Non-pigmented ciliary epithelial cell (primary cell): ENCODE measurements around the gene UMODL1.
"Not testable (repeated sequence)": the region's sequence is repeated elsewhere in the genome, so short reads cannot be mapped to it uniquely, and the experiment has no call there.

Source experiments
- DNase-seq: peaks from one replicate; pipeline ENCODE4 v3.0.0-alpha.2; 2010; ENCODE audit warnings: low read depth

Gene UMODL1

DNA sequence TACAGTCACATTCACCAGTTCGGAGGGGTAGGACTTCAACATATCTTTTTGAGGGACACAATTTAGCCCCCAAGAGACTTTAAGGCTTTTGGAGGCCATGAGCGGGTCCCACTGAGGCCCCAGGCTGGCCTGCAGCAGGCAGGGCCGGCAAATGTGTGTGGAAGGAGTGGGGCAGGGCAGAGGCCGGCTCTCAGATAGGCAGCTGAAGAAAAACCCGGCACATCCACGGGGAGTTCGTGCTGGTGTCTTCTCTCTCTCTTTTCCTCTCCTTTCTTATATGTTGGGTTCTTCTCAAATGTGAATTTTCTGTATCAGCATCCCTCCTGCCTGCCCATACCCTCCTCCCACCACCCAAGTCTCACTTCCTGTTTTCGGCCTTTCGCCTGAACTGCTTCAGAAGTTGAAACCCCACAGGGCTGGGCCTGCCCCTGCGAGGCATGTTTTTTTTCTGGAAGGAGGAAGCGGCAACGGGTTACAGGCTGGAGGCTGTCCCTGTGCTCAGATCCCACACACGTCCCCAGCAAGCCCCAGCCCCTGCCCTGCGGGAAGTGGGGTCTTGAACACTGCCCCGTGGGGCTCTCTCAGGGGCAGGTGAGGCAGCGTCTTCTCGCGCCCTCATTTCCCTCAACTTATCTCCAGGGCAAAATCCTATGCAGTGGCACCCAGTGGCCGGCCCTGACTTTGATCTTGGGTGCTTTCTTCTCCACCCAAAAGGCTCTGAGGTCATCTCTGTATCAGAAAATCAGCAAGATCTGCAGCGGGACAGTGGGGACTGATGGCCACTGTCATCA lies 9.7 kb upstream of the UMODL1 start:
- DNase-seq = no peak

DNA sequence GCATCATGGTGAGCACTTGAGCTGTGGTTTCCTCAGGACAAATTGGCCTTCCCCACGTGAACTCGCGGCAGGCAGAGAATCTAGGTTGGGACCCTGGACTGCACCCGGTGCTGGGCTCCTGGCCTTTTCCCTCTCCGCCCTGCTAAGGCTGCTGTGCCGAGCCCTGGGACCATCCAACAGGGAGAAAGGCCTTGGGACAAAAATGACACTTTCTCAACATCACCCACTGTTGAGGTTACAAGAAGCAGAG lies 9.2 kb upstream of the UMODL1 start:
- no peak for DNase-seq

DNA sequence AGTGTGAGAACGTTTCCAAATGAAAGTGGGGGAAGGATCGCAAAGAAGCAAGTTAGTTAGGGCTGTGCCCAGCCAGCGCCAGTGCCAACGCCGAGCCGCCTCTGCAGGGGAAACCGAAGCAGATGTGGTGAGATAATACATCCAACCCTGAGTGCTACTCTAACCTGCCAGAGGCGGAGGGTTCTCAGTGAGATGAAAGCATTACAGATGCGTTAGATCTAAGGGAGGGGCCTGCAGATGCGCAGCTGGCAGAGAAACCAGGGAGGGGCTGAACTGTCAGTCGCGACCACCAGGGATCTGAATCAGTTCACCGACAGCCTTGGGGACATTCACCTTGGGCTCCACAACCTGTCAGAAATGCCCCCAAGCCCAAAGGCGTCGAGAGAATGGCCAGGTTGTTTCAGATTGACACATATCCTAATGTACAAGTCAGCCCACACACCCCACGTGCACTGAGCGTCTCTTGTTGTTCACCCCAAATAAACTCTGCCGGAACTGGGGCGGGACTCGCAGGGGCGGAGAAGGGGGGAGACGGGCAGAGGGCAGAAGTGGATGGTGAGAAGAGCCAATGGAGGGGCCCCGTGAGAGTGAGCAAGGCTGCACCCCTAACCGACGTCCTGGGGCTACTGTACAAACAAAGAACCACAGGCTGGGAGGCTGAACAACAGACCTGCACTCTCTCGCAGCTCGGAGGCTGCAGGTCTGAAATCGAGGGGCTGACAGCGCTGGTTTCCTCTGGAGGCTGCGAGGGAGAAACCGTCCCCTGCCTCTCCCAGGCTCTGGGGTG lies 8.7 kb upstream of the UMODL1 start:
- DNase-seq = no peak

DNA sequence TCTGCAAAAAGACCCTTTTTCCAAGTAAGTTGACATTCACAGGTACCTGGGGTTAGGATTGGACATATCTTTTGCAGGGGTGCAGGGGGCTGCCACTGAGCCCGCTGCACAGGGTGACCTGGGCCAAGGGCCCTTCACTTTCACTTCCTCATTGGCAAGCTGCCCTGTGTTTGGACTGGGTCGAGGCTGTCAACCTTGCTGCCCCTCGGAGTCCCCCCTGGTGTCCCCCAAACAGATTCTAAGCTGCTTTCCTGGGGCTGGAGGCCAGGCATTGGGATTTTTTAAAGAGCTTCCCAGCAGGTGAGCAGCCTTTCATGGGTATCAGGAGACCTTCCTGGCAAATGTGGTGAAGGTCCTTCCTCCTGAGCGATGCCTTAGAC lies 7.9 kb upstream of the UMODL1 start:
- no peak for DNase-seq

DNA sequence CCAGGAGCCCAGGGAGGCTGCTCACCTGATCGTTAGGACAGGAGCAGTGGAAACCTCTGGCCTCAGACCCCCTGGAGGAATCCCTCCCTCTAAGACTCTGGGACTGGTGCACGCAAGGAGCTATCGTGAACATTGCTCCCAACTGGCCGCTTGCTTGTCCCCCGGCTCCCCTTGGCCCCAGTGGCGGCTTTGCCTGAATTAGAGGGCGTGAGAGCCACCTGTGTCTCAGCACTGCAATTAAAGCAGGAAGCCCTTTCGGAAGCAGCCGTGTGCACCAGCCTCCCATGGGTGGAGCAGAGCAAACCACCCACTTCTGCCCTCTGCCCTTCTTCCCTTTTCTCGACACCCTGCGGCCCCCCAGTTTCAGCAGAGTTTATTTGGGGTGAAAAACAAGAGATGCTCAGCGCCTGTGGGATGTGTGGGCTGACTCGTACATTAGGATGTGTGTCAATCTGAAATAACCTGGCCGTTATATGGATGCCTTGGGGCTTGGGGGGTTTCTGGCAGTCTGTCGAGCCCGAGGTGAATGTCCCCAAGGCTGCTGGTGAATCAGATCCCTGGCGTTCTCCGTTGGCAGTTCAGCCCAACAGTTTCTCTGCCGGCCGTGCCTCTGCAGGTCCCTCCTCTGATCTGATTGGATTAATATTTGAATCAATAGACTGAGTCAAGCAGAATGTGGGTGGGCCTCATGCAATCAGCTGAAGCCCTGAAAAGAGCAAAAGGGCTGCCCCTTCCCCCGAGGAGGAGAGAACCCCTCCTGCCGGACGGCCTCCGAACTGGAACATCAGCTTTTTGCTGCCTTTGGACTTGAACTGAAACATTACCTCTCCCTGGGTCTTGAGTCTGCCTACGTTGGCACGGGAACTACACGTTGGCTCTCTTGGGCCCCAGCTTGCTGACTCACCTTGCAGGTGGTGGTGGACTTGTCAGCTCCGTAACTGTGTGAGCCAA lies 7.3 kb upstream of the UMODL1 start:
- no peak for DNase-seq

DNA sequence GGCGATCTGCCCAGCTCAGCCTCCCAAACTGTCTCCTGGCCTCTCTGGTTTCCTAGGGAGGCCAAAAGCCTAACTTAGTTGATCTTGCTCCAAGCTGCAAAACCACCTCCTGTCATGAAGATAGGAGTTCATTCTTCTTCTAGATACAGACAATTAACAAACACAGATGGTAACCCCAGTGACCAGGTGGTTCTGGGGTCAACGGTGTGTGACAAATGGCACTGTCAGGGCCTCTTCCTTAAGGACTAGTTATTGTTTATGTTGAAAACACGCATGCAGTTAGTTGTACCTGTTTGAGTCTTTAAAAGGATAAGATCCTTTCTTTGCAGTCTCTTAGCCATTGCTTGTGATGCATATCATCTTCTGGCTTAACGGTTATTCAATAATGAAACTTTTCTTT lies 4.6 kb upstream of the UMODL1 start:
- no peak for DNase-seq

DNA sequence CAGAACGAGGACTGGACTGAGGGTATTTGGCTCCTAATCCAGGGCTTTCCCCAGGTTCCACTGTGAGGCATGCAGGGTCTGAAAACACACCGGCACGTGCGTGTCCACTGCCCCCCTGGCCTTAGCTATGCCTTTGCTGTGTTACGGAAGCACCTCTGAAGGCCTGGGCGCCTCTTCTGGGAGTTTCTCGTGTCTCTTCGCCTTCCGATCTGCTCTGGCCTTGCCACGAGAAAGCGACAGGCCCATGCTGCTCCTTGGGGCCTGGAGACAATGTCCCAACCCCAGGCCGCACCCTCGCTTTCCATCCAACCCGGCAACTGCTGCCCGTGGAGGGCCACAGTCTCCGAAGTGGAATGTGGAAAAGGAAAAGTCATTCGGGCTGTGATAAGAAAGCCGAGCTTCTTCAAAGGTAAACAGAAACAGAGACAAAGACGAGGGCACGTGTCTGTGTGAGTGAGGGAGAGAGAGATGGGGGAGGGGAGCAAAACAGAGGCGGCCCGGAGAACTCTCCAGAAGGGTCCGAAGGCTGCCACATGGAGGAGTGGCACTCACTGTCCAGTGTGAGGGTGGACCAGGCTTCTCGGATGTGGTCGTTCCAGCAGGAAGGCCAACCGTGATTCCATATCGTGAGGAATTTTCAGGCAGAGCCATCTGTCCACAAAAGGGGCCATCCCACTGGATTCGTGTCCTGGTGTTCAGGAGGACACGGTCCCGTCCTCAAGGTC lies 3.4 kb upstream of the UMODL1 start:
- DNase-seq = no peak

DNA sequence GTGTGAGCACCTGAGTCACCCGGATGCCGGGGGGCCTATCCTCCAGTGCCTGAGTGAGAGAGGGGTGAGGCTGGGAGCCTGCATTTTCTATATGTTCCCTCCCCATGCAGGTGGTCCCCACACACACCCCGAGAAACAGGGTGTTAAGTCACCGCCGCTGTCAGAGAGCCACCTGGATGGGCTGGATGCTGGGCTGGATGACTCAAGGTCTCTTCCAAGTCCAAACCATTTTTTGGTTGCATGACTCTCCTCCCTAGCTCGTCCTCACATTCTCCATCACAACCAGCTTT lies 2.9 kb upstream of the UMODL1 start:
- DNase-seq = no peak

DNA sequence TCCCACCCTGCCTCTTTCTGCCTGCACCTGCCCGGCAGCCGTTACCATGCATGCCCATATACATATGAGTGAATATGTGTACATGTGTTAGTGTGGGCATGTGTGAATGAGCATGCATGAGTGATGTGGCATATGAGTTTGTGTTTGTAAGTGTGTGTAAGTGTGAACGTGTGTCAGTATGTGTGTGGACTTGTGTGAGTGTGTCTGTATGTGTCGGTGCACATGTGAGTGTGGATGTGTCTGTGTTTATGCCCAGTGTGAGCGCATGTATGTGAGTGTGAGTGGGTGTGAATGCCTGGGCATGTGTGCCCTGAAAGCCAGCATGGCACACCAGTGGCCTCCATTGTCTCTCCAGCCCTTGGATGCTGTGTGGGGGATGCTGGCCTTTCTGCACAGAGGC lies 2.5 kb upstream of the UMODL1 start:
- DNase-seq = no peak

DNA sequence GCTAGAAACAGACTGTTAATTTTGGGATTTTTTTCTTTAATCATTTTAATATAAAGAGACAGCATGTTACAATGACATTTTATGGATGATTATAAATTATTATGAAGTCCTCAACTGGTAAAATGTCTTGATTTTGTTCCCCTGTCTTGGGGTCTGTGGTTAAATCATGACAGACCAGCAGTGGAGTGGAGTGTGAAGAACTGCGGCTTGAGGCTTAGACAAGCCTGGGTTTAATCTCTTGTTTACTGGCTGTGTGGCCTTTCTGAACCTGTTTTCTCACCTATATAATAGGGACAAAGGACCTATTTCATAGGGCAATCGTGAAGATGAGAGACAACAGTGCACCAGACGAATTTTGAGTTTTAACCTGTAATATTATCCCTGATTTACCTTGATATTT lies 1.8 kb upstream of the UMODL1 start:
- DNase-seq = no peak

DNA sequence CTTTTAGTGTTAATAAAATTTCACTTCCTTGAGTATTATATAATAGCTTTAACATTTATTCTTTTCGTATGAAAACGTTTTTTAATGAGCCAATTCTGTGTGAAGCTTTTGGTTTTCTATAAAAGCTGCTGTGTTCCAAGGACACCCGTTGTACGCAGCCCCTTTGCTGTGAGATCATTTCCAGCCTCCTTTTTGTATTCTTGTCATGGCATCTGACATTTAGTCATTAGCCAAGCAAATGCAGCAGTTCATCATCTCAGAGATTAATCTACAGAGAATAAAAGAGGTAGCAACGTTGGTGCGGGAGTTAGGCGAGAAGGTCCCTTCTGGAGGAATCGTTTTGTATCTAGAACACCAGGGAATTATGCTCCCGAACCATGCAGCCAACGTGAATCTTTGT lies 1.3 kb upstream of the UMODL1 start:
- DNase-seq = no peak

DNA sequence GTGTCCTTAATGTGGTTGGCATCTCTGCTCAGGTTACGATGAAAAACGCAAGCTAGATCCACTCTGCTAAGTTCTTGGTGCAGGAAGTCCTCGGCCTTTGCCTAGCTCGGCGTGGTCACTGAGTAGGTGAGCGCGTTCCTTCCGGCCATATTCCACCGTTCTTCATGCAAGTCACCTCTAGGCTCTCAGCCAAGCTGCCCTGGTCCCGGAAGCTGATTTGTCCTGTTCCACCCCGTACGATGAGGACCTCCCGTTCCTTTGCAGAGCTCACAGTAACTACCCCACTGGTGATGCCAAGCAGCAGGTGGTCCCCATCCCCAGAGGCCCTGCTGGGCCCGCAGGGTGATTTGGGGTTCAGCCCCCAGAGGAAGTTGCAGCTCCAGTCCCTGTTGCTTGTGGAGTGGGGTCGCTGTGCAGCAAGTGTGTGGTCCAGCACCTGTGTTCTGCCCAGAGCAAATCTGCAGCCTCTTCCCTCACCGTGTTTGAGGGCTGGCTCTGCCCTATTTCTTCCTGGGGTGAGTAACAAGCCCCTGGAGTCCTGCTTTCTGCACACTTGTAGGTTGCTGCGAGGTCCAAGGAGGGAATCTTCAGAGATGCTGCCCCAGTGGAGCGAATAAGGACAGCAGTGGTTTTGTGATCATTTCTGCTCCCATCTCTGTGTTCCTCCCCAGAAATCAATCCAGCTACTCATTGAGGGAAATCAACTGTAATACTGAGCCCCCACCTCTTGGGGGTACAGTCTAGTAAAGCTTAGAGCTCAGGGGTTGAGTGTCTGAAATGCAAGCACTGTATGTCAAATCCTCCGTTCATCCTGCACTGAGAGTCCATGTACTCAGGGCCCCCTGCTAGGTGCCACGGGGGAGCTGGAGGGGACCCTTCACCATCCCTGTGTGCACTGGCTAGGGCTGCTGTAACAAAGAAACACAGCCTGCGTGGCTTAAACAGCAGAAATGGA lies 2.3 kb downstream of the UMODL1 start:
- DNase-seq = no peak

DNA sequence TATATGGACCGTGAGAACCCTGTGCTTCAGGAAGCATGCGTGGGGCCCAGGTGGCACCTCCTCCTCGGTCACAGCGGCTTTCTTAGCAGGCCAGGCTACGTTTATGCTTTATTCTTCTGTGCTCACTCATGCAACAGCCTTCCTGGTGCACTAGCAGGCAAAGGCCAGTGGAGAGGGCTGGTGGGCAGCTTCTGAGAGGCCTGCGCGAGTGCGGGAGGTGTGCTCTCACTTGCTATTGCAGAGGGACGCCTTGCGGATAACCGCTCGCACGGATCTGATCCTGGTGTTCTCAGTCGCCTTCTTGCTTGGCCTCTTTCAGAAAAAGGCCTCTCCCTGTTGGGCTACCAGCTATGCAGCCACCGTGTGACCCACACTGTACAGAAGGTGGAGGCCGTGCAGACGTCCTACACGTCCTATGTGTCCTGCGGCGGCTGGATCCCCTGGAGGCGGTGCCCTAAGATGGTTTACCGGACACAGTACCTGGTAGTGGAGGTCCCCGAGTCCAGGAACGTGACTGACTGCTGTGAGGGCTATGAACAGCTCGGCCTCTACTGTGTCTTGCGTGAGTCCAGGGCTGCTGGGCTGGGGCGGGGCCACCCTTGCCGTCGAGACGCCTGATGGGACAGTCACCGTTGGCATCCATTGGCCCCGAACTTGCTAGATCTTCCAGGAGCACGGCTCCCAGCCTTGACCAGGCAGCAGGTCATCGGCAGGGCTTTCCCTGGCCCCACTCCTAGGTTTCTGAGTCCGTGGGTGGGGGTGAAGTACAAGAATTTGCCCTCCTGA lies 4.8 kb downstream of the UMODL1 start:
- no peak for DNase-seq

DNA sequence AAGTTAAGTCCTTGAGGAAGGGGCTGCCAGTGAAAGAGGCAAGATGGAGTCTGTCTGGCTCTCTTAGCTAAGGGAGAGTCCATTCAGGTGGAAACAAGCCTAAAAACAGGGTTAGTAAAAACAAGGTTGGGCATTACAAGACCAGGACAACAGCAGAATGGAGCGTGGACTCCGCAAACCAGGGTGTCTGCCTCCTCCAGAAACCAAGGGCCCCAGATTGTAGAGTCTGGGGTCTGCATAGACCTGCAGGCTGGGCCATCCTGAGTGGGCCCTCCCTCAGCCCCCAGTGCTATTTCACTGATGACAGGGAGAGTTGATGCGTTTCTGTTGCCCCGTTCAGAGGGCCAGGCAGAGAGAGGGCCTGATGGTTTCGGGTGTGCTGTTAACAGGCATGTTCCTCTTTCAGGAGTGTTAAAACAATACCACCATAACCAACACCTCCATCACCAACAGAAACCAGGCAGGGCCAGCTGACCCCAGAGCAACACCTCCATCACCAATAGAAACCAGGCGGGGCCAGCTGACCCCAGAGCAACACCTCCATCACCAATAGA lies 6.6 kb downstream of the UMODL1 start:
- DNase-seq = not testable (repeated sequence)

DNA sequence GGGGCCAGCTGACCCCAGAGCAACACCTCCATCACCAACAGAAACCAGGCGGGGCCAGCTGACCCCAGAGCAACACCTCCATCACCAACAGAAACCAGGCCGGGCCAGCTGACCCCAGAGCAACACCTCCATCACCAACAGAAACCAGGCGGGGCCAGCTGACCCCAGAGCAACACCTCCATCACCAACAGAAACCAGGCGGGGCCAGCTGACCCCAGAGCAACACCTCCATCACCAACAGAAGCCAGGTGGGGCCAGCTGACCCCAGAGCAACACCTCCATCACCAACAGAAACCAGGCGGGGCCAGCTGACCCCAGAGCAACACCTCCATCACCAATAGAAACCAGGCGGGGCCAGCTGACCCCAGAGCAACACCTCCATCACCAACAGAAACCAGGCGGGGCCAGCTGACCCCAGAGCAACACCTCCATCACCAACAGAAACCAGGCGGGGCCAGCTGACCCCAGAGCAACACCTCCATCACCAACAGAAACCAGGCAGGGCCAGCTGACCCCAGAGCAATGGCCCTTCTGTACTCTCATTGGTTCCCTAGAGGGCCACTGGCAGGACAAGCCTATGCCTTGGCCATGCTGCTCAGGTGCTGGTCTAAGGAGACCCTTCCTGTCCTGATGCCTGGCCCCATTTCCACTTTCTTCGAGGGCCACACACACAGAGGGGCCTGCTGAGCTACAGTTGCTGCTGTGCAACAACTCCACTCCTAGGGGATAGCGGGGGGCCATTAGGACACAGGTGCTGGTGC lies 7.3 kb downstream of the UMODL1 start:
- DNase-seq = not testable (repeated sequence)

DNA sequence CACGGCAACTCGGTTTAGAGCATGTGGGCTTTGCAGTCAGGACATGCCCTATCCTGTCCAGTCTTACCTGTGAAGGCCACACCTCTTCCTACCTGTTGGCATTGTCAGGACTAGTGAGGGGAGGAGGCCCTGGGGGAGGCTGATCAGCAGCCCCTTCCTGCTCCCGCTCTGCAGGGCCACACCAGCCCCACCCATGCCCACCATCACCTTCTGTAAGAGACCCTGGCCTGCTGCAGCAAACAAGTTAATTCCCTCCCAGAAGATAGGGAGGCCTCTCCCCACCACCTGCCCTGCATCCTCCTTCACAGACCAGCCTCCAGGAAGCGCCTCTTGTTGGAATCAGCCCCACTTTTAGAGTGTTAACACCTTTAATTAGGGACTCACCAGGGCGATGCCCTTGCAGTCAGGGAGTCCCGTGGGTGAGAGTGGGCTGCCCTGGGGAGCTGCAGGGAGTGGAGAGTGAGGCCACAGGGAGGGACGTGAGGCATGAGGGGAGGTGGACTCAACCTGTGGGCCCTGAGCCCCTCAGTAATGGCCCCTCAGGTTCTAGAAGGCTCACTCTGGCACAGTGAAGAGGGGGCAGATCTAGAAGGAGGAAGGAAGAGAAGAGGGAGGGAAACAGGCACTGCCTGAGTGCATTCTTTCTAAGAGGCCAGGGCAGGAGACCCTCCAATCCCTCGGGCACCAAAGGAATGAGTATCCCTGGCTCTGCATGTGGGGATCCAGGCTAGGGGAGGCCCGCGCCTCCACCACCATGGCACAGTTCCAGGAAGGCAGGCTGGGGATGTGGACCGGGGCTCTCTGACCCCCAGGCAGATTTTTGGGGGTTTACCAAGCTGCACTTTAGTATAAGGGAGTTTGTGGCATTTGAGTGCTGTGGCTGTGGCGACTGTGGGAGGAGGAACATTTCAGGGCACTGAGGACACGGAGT lies 8.2 kb downstream of the UMODL1 start:
- DNase-seq = no peak

DNA sequence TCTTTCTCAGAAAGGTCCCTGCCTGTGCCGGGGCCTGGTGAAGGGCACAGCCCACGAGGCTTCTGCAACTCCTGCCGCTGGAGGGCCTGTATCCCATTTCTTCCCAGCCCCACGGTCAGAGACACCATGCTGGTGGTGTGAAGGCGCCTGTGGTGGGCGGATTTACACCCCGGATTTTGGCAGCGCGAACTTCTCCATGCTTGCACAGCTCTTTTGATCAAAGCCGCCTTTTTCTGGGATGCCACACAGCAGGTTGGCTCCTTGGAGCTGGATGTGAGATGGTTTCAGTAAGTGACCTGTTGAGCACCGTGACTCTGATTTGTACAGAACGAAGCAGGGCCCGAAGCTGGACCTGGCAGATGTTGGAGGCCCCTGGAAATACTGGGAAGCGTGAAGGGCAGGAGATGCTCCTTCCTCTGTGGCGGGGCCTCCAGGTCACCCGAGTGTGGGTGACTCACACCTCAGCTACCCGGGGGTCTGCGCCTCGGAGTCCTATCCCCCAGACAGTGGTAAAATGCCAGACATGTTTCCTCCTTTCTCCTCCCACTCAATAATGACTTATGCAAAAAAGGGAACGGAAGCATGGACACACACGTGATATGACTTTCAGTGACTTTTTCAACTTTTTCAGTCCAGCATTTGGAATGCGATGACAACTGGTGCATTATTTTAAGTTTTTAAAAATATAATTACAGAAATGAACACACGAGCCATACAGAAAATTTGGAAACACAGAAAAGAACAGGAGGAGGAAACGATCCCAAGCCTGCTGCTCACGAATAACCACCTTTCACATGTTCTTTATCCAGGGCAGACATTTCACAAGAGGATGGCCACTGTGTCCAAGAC lies 9.0 kb downstream of the UMODL1 start:
- DNase-seq = no peak
